Upper lobe of left lung (tissue), 4 donors: ENCODE results near the gene CIITA.

Experiments used
- CTCF ChIP-seq, 6 experiments: fragments of 450-650 bp in 4 of 6; fragments of 200-600 bp in 2 of 6; sonication (generic) in 2 of 6; IDR thresholded peaks; one replicate each; pipeline ENCODE4 v1.5.1; 2016 to 2019; ENCODE audit warnings: antibody characterized with exemption in 6 of 6
- EP300 ChIP-seq, 4 donors: sonication (generic); formaldehyde crosslinking; IDR thresholded peaks; one replicate each; pipeline ENCODE4 v1.5.1; 2017; ENCODE audit warnings: antibody characterized with exemption in 4 of 4, control low read depth in 2 of 4
- POLR2A ChIP-seq, 4 donors: fragments of 450-650 bp; IDR thresholded peaks; one replicate each; pipeline ENCODE4 v1.5.1; 2016 to 2017; ENCODE audit warnings: antibody characterized with exemption in 4 of 4, mild to moderate bottlenecking in 2 of 4

DNA sequence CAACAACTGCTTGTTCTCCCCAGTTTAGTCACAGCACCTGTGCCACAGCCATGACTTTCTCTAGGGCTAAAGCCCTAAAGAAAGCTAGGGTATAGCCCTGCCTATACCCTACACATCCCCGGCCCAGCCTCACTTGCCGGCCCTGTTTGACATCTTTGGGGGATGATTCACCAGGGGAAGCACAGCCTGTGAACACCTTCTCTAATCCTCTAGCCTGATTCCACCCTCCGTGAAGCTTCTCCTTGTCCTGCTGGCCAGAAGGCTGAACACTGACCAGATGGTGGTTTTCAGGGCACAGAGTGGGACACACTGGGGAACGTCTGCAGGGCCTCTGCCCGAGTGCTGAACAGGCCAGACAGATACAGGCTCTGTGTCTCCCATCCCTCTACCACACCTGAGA, 73.4 kb downstream of the CIITA start:
- no peak for TF ChIP-seq CTCF (IDR thresholded peaks at IDR 0.05)
- no peak for TF ChIP-seq EP300 (IDR thresholded peaks at IDR 0.05)
- TF ChIP-seq POLR2A (IDR thresholded peaks at IDR 0.05), result no peak
